OCI-LY7 (cell line): ENCODE results near the gene PDZRN3.

Source experiments
- EZH2phosphoT487 ChIP-seq: fragments of 200-600 bp; sonication (generic); IDR thresholded peaks from 2 replicates; pipeline ENCODE4 v1.6.1; 2018; ENCODE audit warnings: low read depth, borderline replicate concordance, mild to moderate bottlenecking, mixed run types, antibody characterized with exemption, low read length, moderate library complexity, mixed read lengths
- TF ChIP-seq, protein P1 (sequence below): fragments of 200-600 bp; sonication (generic); conservative IDR thresholded peaks from 2 replicates; pipeline ENCODE4 v1.5.1; 2014; ENCODE audit warnings: mild to moderate bottlenecking, antibody characterized with exemption, low read length, moderate library complexity, mixed read lengths

DNA sequence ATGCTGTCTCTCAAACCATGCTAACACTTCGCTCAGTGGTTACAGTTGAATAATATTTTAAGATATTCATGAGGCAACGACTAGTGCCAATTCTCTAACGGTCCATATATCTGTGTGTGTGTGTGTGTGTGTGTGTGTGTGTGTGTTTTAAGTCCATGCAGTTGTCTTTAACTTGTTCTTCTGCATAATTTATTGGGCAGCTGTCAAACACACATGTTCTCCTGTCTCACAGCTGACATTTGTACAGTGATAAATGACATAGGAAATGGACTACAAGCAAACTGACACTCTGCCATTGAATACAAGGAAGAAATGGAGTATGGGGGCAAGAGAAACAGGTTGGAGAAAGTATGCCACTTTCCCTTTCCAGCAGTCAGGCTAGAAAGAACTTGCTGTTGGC is 172.0 kb downstream of the PDZRN3 start:
- TF ChIP-seq, protein P1, sequence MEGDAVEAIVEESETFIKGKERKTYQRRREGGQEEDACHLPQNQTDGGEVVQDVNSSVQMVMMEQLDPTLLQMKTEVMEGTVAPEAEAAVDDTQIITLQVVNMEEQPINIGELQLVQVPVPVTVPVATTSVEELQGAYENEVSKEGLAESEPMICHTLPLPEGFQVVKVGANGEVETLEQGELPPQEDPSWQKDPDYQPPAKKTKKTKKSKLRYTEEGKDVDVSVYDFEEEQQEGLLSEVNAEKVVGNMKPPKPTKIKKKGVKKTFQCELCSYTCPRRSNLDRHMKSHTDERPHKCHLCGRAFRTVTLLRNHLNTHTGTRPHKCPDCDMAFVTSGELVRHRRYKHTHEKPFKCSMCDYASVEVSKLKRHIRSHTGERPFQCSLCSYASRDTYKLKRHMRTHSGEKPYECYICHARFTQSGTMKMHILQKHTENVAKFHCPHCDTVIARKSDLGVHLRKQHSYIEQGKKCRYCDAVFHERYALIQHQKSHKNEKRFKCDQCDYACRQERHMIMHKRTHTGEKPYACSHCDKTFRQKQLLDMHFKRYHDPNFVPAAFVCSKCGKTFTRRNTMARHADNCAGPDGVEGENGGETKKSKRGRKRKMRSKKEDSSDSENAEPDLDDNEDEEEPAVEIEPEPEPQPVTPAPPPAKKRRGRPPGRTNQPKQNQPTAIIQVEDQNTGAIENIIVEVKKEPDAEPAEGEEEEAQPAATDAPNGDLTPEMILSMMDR: no peak
- TF ChIP-seq EZH2phosphoT487: no peak
